ENCODE data around the gene DRD1. TPM values are rescaled to one million over a fixed set of nuclear protein-coding genes. Genes with fewer than 3 reads are reported as not detected.

The DRD1 gene
- total RNA-seq, 4 donors from 2014 or later = 0.13 TPM; not detected in 3

DNA sequence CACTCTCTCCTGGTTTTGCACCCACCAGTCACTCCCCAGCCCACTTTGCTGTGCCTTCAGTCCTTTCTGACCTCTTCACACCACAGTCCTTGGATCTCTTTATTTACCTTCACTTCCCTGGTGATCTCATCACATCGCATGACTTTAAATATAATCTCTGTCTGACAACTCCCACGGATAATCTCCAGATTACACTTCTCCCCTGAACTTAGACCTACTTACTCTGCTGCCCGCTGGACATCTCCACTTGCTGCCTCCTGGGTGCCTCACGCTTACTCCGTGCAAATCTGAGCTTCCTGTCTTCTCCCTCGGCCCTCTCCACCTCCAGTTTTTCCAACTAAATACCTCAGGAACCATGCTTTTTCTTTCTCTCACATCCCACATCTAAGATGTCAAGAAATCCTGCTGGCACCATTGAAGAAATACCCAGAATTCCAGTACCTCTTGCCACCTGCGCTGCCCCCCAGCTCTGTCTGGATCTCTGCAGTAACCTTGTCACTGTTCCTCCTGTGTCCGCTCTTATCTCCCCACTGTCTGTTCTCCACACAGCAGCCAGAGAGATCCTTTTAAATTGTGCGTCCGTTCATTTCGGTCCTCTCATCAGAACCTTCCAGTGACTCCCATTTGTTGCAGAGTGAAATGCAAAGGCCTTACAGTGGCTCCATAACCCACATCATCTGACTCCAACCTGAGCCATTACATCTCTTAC is 43.7 kb upstream of the DRD1 start:
- no peaks in the 10 kb centered on the region for H3K4me1 ChIP-seq
- TF ChIP-seq, protein P1, sequence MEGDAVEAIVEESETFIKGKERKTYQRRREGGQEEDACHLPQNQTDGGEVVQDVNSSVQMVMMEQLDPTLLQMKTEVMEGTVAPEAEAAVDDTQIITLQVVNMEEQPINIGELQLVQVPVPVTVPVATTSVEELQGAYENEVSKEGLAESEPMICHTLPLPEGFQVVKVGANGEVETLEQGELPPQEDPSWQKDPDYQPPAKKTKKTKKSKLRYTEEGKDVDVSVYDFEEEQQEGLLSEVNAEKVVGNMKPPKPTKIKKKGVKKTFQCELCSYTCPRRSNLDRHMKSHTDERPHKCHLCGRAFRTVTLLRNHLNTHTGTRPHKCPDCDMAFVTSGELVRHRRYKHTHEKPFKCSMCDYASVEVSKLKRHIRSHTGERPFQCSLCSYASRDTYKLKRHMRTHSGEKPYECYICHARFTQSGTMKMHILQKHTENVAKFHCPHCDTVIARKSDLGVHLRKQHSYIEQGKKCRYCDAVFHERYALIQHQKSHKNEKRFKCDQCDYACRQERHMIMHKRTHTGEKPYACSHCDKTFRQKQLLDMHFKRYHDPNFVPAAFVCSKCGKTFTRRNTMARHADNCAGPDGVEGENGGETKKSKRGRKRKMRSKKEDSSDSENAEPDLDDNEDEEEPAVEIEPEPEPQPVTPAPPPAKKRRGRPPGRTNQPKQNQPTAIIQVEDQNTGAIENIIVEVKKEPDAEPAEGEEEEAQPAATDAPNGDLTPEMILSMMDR (IDR thresholded peaks at IDR 0.05) = no peak
- TF ChIP-seq POLR2A (IDR thresholded peaks at IDR 0.05) = no peak
- no peak overlapping the region for H3K27ac ChIP-seq
- no peak for DNase-seq
- H3K36me3 ChIP-seq = peaks cover 0 to 23% (median 0%) of the 10 kb centered on the region in 3 donors
- H3K4me3 ChIP-seq = no peak overlapping the region
- H3K9me3 ChIP-seq = no peaks in the 10 kb centered on the region
- no peaks in the 10 kb centered on the region for H3K27me3 ChIP-seq

- Histone ChIP-seq H3K36me3 (peaks cover 0 to 9% (median 0%) of the 10 kb centered on the region in 3 donors), H3K9me3 (no peaks in the 10 kb centered on the region), H3K4me1 (peaks cover 0 to 2% (median 0%) of the 10 kb centered on the region in 4 donors), H3K4me3 (no peak overlapping the region), H3K27ac (no peak overlapping the region), H3K27me3 (no peaks in the 10 kb centered on the region)
- no peak for TF ChIP-seq POLR2A (IDR thresholded peaks at IDR 0.05)
- TF ChIP-seq, protein P1 (IDR thresholded peaks at IDR 0.05) = no peak
- no peak for DNase-seq
These were observed 41.6 kb upstream of the DRD1 start for GRCh38 chr5:175485631-175486030.

DNA sequence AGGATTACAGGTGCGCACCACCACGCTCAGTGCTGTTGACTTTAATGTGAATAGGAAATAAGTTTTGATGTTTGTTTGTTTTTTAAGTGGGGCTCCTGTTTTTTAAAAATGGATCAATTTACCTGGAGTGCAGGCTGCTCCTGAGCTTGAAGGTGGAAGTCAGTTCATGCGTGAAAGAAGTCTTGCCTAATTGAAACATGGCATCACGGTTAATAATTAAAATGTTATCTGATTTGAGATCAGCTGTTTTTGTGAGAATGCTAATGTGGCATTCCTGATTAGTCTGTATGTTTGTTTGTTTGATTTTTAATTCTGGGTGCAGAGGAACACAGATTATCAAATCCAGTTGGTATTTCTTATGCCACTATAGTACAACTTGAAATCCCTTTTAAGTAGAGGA is 40.8 kb upstream of the DRD1 start:
- Histone ChIP-seq H3K9me3 (no peaks in the 10 kb centered on the region), H3K36me3 (peaks cover 0 to 9% (median 0%) of the 10 kb centered on the region in 3 donors), H3K4me3 (no peak overlapping the region), H3K27me3 (no peaks in the 10 kb centered on the region), H3K4me1 (peaks cover 0 to 7% (median 0%) of the 10 kb centered on the region in 4 donors), H3K27ac (no peak overlapping the region)
- TF ChIP-seq POLR2A (IDR thresholded peaks at IDR 0.05) = no peak
- TF ChIP-seq, protein P1 (IDR thresholded peaks at IDR 0.05) = no peak
- DNase-seq = no peak

GRCh38 chr5:175484322-175484721 is 40.3 kb upstream of the DRD1 start:
- DNase-seq = no peak
- no peak for TF ChIP-seq POLR2A (IDR thresholded peaks at IDR 0.05)
- TF ChIP-seq, protein P1 (IDR thresholded peaks at IDR 0.05) = no peak
- Histone ChIP-seq H3K9me3 (no peaks in the 10 kb centered on the region), H3K27ac (no peak overlapping the region), H3K36me3 (peaks cover 0 to 9% (median 0%) of the 10 kb centered on the region in 3 donors), H3K4me1 (peaks cover 0 to 12% (median 2%) of the 10 kb centered on the region in 4 donors), H3K4me3 (no peak overlapping the region), H3K27me3 (no peaks in the 10 kb centered on the region)

GRCh38 chr5:175483337-175483736 is 39.4 kb upstream of the DRD1 start:
- Histone ChIP-seq H3K27ac (no peak overlapping the region), H3K27me3 (no peaks in the 10 kb centered on the region), H3K9me3 (no peaks in the 10 kb centered on the region), H3K4me3 (no peak overlapping the region), H3K36me3 (peaks cover 0 to 8% (median 0%) of the 10 kb centered on the region in 3 donors), H3K4me1 (peaks cover 0 to 14% (median 3%) of the 10 kb centered on the region in 4 donors)
- TF ChIP-seq, protein P1 (IDR thresholded peaks at IDR 0.05) = no peak
- TF ChIP-seq POLR2A (IDR thresholded peaks at IDR 0.05) = no peak
- DNase-seq = no peak

All from Peyer's patch (tissue), 4 donors.